Subcutaneous abdominal adipose tissue (tissue), 5 donors: ENCODE data around the gene MPRIP.

ENCODE experiments used
- H3K27ac ChIP-seq: one replicate; pipeline ENCODE4 v1.7.0; 2013; ENCODE audit warnings: low read depth, mild to moderate bottlenecking, inconsistent platforms, low read length, moderate library complexity
- H3K27me3 ChIP-seq, 5 donors: one replicate each; pipeline ENCODE4 v1.7.0; 2013; ENCODE audit warnings: low read length in 5 of 5, inconsistent platforms in 1 of 5; ENCODE audit not compliant: control insufficient read depth in 5 of 5, insufficient read depth in 4 of 5
- H3K36me3 ChIP-seq, 5 donors: one replicate each; pipeline ENCODE4 v1.7.0; 2013; ENCODE audit warnings: low read length in 5 of 5; ENCODE audit not compliant: control insufficient read depth in 5 of 5, insufficient read depth in 5 of 5
- H3K4me1 ChIP-seq, 5 donors: one replicate each; pipeline ENCODE4 v1.7.0; 2013; ENCODE audit warnings: low read length in 5 of 5, mild to moderate bottlenecking in 3 of 5, moderate library complexity in 1 of 5; ENCODE audit not compliant: control insufficient read depth in 5 of 5, insufficient read depth in 5 of 5
- H3K4me3 ChIP-seq, 5 donors: one replicate each; pipeline ENCODE4 v1.7.0; 2013; ENCODE audit warnings: low read length in 5 of 5, low read depth in 1 of 5
- H3K9ac ChIP-seq, 5 donors: one replicate each; pipeline ENCODE4 v1.7.0; 2013; ENCODE audit warnings: low read length in 5 of 5, mild to moderate bottlenecking in 4 of 5, moderate library complexity in 3 of 5
- H3K9me3 ChIP-seq, 5 donors: one replicate each; pipeline ENCODE4 v1.7.0; 2013; ENCODE audit warnings: low read length in 5 of 5; ENCODE audit not compliant: control insufficient read depth in 5 of 5
- donor health status: healthy.
- donor health status: healthy.
- donor health status: healthy.
- donor health status: healthy.
- donor health status: healthy.

Gene MPRIP

DNA sequence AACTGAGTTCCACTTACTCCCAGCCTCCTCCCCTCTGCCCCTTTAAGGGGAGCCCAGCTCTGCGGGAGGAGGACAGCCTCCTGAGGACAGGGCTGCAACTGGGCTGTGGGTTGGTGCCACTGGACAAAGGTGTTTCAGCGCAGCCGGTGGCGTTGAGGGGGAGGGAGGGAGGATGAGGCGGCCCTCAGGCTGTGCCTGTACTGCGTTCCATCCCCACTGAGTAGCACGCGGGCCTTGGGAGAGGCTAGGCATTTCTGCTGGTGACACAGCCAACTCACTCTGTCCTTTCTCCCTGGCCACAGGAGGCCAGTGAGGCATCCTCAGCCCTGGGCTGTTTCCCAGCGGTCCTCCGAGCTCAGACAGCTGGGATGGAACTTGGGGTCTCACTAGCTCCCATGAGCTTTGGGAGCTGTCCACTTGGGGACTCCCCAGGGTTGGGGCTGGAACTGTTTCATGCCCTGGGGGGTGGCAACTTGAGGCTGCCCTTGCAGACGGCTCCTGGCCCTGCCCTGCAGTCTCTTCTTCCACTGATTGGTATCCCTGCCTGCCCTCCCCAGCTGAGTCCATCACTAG, 70.5 kb downstream of the MPRIP start:
- Histone ChIP-seq H3K9me3 (no peaks in the 10 kb centered on the region), H3K9ac (no peak overlapping the region), H3K27me3 (no peaks in the 10 kb centered on the region), H3K27ac (peak overlapping the region; percentile 11), H3K4me3 (no peak overlapping the region), H3K36me3 (peaks cover 0 to 3% (median 0%) of the 10 kb centered on the region in 5 donors), H3K4me1 (peaks cover 23 to 64% (median 49%) of the 10 kb centered on the region in 5 donors)

DNA sequence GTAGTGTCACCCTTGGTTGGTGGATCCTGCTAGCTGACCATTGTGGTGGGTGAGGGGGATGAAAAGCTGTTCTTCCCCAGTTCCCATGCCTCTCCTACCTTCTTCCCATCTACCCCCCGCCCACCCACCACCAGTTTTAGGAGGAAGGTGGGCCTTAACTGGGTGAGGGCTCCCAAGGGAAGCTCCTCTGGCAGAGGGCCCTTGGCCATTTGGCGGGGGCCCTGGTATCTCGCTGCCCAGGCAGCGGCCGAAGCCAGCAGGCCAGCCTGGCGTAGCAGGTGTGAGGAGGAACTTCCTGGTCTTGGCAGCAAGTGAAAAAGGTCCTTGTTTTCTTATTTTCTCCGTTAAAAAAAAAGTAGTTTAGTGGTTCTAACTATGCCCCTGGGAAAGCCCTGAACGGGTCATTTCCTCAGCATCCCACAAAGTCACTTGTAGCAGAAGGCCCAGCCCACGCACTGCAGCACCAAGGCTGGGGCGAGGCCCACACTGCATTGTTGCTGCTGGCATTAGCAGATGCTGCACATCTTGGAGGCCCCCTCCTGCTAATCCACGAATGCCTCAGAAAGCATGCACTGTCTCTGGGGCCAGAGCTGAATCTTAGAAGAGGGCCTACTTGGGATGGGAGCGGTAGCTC, 72.5 kb downstream of the MPRIP start:
- H3K27me3 ChIP-seq = no peaks in the 10 kb centered on the region
- H3K9me3 ChIP-seq = no peaks in the 10 kb centered on the region
- no peak overlapping the region for H3K27ac ChIP-seq
- H3K9ac ChIP-seq = no peak overlapping the region
- H3K4me3 ChIP-seq = peak overlapping the region in 1 of 5 donors; percentile 3
- peaks cover 16 to 64% (median 45%) of the 10 kb centered on the region in 5 donors for H3K4me1 ChIP-seq
- peaks cover 0 to 3% (median 0%) of the 10 kb centered on the region in 5 donors for H3K36me3 ChIP-seq

DNA sequence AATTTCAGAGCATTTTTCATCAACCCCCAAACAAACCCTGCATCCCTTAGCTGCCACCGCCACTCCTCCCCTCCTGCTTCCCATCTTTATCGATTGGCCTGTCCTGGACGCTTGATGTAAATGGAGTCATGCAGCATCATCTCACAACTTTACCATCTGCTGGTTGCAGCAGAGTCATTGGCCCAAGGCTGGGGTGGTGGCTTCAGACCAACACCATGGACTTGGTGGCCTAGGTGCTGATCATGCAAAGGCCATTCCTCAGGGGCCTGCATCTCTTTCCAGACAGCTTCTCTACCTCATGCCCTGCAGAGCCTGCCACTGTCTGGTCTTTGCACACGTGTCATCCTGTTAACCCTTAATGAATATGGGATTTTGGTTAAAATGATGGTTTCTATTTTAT, 73.4 kb downstream of the MPRIP start:
- H3K4me3 ChIP-seq = no peak overlapping the region
- H3K36me3 ChIP-seq = peaks cover 0 to 3% (median 0%) of the 10 kb centered on the region in 5 donors
- no peaks in the 10 kb centered on the region for H3K27me3 ChIP-seq
- H3K9me3 ChIP-seq = no peaks in the 10 kb centered on the region
- H3K27ac ChIP-seq = no peak overlapping the region
- H3K4me1 ChIP-seq = peaks cover 19 to 65% (median 47%) of the 10 kb centered on the region in 5 donors
- H3K9ac ChIP-seq = no peak overlapping the region

- no peaks in the 10 kb centered on the region for H3K9me3 ChIP-seq
- no peak overlapping the region for H3K4me3 ChIP-seq
- H3K27ac ChIP-seq = no peak overlapping the region
- no peak overlapping the region for H3K9ac ChIP-seq
- peaks cover 0 to 3% (median 0%) of the 10 kb centered on the region in 5 donors for H3K36me3 ChIP-seq
- H3K27me3 ChIP-seq = no peaks in the 10 kb centered on the region
- peaks cover 18 to 68% (median 48%) of the 10 kb centered on the region in 5 donors for H3K4me1 ChIP-seq
Measured at GRCh38 chr17:17116406-17116805, 74.1 kb downstream of the MPRIP start.

DNA sequence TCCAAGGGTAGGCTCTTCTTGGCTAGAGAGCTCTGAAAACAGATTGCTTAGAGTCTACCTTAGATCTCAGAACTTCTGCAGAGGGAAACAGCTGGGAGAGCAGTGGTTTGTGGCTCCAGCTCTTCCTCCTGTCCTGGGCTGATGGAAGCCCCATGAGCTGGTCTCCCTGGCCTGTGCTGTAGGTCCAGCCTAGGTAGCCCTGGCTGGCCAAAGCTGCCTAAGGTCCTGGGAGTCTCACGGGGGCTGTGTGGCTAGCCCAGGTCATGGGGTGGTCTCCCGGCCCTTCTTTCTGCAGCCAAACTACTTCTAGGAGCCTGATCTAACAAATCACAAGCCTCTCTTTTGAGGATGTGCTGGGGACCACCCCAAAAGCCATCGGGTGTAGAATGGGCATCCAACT, 75.7 kb downstream of the MPRIP start:
- no peak overlapping the region for H3K4me3 ChIP-seq
- H3K36me3 ChIP-seq = no peaks in the 10 kb centered on the region
- H3K9me3 ChIP-seq = no peaks in the 10 kb centered on the region
- H3K27me3 ChIP-seq = no peaks in the 10 kb centered on the region
- H3K27ac ChIP-seq = no peak overlapping the region
- H3K9ac ChIP-seq = no peak overlapping the region
- H3K4me1 ChIP-seq = peaks cover 16 to 62% (median 45%) of the 10 kb centered on the region in 5 donors

GRCh38 chr17:17118399-17118798, 76.1 kb downstream of the MPRIP start:
- no peak overlapping the region for H3K9ac ChIP-seq
- peaks cover 16 to 62% (median 45%) of the 10 kb centered on the region in 5 donors for H3K4me1 ChIP-seq
- no peaks in the 10 kb centered on the region for H3K9me3 ChIP-seq
- no peak overlapping the region for H3K4me3 ChIP-seq
- no peaks in the 10 kb centered on the region for H3K27me3 ChIP-seq
- H3K27ac ChIP-seq = peak overlapping the region; percentile 29
- H3K36me3 ChIP-seq = no peaks in the 10 kb centered on the region

- H3K36me3 ChIP-seq = no peaks in the 10 kb centered on the region
- H3K9ac ChIP-seq = peak overlapping the region in 1 of 5 donors; percentile 46
- peak overlapping the region; percentile 29 for H3K27ac ChIP-seq
- peaks cover 16 to 62% (median 45%) of the 10 kb centered on the region in 5 donors for H3K4me1 ChIP-seq
- H3K9me3 ChIP-seq = no peaks in the 10 kb centered on the region
- H3K4me3 ChIP-seq = no peak overlapping the region
- no peaks in the 10 kb centered on the region for H3K27me3 ChIP-seq
Measured at GRCh38 chr17:17119106-17119505, 76.8 kb downstream of the MPRIP start.

- Histone ChIP-seq H3K4me3 (no peak overlapping the region), H3K27me3 (no peaks in the 10 kb centered on the region), H3K36me3 (peaks cover 0 to 3% (median 0%) of the 10 kb centered on the region in 5 donors), H3K27ac (peak overlapping the region; percentile 18), H3K9me3 (no peaks in the 10 kb centered on the region), H3K9ac (peak overlapping the region in 1 of 5 donors; percentile 46), H3K4me1 (peaks cover 16 to 58% (median 42%) of the 10 kb centered on the region in 5 donors)
Measured at GRCh38 chr17:17119533-17119932, 77.3 kb downstream of the MPRIP start.

- peak overlapping the region; percentile 18 for H3K27ac ChIP-seq
- H3K4me1 ChIP-seq = peaks cover 14 to 52% (median 35%) of the 10 kb centered on the region in 5 donors
- H3K4me3 ChIP-seq = no peak overlapping the region
- H3K36me3 ChIP-seq = peaks cover 0 to 3% (median 0%) of the 10 kb centered on the region in 5 donors
- H3K9ac ChIP-seq = no peak overlapping the region
- H3K27me3 ChIP-seq = no peaks in the 10 kb centered on the region
- no peaks in the 10 kb centered on the region for H3K9me3 ChIP-seq
Measured at GRCh38 chr17:17120294-17120693, 78.0 kb downstream of the MPRIP start.

DNA sequence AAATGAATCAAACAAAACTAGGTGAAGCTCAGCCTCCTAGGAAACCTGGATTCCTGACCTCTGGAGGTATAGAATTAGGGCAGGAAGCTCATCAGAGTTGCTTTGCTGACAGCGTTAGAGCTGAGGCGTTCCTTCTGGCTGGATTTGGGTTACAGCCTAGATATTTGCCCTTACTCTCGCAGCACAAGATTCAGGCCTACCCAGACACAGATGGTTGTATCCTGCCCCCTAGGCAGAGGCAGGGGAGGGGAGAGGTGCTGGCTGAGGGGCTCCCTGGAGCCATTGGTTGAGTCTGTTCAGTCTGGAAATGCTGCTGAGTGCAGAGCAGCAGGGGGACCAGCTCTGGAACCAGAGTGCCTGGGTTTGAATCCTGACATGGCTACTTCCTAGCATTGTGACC, 78.4 kb downstream of the MPRIP start:
- Histone ChIP-seq H3K4me1 (peaks cover 12 to 51% (median 31%) of the 10 kb centered on the region in 5 donors), H3K9ac (no peak overlapping the region), H3K27ac (peak overlapping the region; percentile 18), H3K27me3 (no peaks in the 10 kb centered on the region), H3K4me3 (no peak overlapping the region), H3K9me3 (no peaks in the 10 kb centered on the region), H3K36me3 (peaks cover 0 to 3% (median 0%) of the 10 kb centered on the region in 5 donors)
